ENCODE results near the gene CSH2.
"Not testable (repeated sequence)": the region's sequence is repeated elsewhere in the genome, so short reads cannot be mapped to it uniquely, and the experiment has no call there.

Gene CSH2

DNA sequence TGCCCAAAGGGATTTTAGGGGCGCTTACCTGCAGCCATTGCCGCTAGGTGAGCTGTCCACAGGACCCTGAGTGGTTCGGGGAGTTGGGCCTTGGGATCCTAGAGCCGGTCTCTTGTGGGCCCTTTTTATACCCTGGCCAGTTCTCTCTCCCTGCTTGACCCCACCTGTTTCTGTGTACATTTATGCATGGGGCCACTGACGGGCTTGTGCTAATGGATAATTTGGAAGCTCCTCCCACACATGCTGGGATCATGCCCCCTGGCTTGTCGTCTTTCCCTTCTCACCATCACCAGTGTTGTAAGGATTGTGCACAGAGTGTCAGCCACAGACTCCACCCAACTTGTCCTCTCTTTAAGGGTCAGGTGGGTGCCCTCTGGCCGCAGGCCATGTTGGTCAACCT, at the start of gene CSH2:
TSS of gene CSH2 (minus strand) at position 101 of the 400 bp plus-strand sequence. CDS start at position 38, 63 bp downstream.
- not testable (repeated sequence) for H4K20me1 ChIP-seq (ENCODE audit: control insufficient read depth, insufficient read depth, low read depth, low read length); H3K36me3 ChIP-seq (ENCODE audit: control insufficient read depth, low read length); H3K27me3 ChIP-seq (ENCODE audit: control insufficient read depth, low read length); H3K79me2 ChIP-seq (ENCODE audit: control insufficient read depth, low read length); H3K4me3 ChIP-seq (ENCODE audit: low read length); H3K9me2 ChIP-seq (replicated peaks; ENCODE audit: control insufficient read depth, low read length); H3F3A ChIP-seq (ENCODE audit: control insufficient read depth, insufficient read depth); H3K27ac ChIP-seq (ENCODE audit: low read depth, low read length); H3K4me2 ChIP-seq (ENCODE audit: low read length); H3K9me3 ChIP-seq (ENCODE audit: control insufficient read depth, insufficient read depth, low read length)
- H3K4me1 ChIP-seq (ENCODE audit: control insufficient read depth, low read length), result peaks cover 16% of the 10 kb centered on the region

GRCh38 chr17:63922402-63922801, 48.9 kb upstream of the CSH2 start:
- not testable (repeated sequence) for H3K9me2 ChIP-seq (replicated peaks; ENCODE audit: control insufficient read depth, low read length); H3K27me3 ChIP-seq (ENCODE audit: control insufficient read depth, low read length); H3K79me2 ChIP-seq (ENCODE audit: control insufficient read depth, low read length); H3K9me3 ChIP-seq (ENCODE audit: control insufficient read depth, insufficient read depth, low read length); H4K20me1 ChIP-seq (ENCODE audit: control insufficient read depth, insufficient read depth, low read depth, low read length)
- Histone ChIP-seq H3K4me3 (ENCODE audit: low read length) (peak overlapping the region; percentile 57), H3K36me3 (ENCODE audit: control insufficient read depth, low read length) (peaks cover 16% of the 10 kb centered on the region), H3K27ac (ENCODE audit: low read depth, low read length) (peak overlapping the region; percentile 86), H3K4me2 (ENCODE audit: low read length) (peak overlapping the region; percentile 73), H3F3A (ENCODE audit: control insufficient read depth, insufficient read depth) (peaks cover 28% of the 10 kb centered on the region), H3K4me1 (ENCODE audit: control insufficient read depth, low read length) (peaks cover 83% of the 10 kb centered on the region)

GRCh38 chr17:63920779-63921178, 47.3 kb upstream of the CSH2 start:
- not testable (repeated sequence) for H3K4me3 ChIP-seq (ENCODE audit: low read length); H4K20me1 ChIP-seq (ENCODE audit: control insufficient read depth, insufficient read depth, low read depth, low read length); H3K9me3 ChIP-seq (ENCODE audit: control insufficient read depth, insufficient read depth, low read length); H3K9me2 ChIP-seq (replicated peaks; ENCODE audit: control insufficient read depth, low read length); H3K79me2 ChIP-seq (ENCODE audit: control insufficient read depth, low read length); H3K36me3 ChIP-seq (ENCODE audit: control insufficient read depth, low read length); H3K27me3 ChIP-seq (ENCODE audit: control insufficient read depth, low read length); H3K27ac ChIP-seq (ENCODE audit: low read depth, low read length)
- Histone ChIP-seq H3F3A (ENCODE audit: control insufficient read depth, insufficient read depth) (peaks cover 14% of the 10 kb centered on the region), H3K4me2 (ENCODE audit: low read length) (peak overlapping the region; percentile 37; the same call in 1 of the 2 replicates), H3K4me1 (ENCODE audit: control insufficient read depth, low read length) (peaks cover 77% of the 10 kb centered on the region)

- Histone ChIP-seq H3K4me1 (ENCODE audit: control insufficient read depth, low read length) (peaks cover 76% of the 10 kb centered on the region), H3K4me2 (ENCODE audit: low read length) (0 out of 2 replicates have a peak overlapping the region, but pooled peaks have one; percentile 5)
- not testable (repeated sequence) for H3K4me3 ChIP-seq (ENCODE audit: low read length)
Observed at GRCh38 chr17:63920050-63920449, 46.6 kb upstream of the CSH2 start.

DNA sequence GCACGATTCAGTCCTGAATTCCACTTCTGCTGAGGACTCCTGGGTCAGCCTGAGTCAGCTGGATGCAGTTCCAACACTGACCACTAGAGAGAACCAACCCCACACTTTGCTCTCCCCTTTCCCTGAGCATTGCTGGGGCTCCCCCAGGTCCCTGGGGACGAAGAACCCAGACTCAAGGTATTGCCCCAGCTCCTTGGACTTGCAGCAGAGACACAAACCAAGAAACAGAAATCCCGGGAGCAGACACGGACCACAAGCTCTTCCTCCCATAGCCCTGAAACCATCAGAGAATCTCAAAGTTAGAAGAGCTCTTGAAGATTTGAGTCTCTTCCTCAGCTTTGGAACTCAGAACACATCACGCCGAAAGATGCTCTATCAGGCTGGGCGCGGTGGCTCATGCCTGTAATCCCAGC, 45.8 kb upstream of the CSH2 start:
- Histone ChIP-seq H3K9me2 (replicated peaks; ENCODE audit: control insufficient read depth, low read length) (no peaks in the 10 kb centered on the region), H3F3A (ENCODE audit: control insufficient read depth, insufficient read depth) (peaks cover 7% of the 10 kb centered on the region), H3K9me3 (ENCODE audit: control insufficient read depth, insufficient read depth, low read length) (no peaks in the 10 kb centered on the region), H3K4me3 (ENCODE audit: low read length) (no peak overlapping the region), H3K27ac (ENCODE audit: low read depth, low read length) (no peak overlapping the region), H3K4me1 (ENCODE audit: control insufficient read depth, low read length) (peaks cover 75% of the 10 kb centered on the region), H4K20me1 (ENCODE audit: control insufficient read depth, insufficient read depth, low read depth, low read length) (no peaks in the 10 kb centered on the region), H3K36me3 (ENCODE audit: control insufficient read depth, low read length) (no peaks in the 10 kb centered on the region), H3K79me2 (ENCODE audit: control insufficient read depth, low read length) (no peaks in the 10 kb centered on the region), H3K4me2 (ENCODE audit: low read length) (peak overlapping the region; percentile 51), H3K27me3 (ENCODE audit: control insufficient read depth, low read length) (no peaks in the 10 kb centered on the region)
- TF ChIP-seq, protein P1, sequence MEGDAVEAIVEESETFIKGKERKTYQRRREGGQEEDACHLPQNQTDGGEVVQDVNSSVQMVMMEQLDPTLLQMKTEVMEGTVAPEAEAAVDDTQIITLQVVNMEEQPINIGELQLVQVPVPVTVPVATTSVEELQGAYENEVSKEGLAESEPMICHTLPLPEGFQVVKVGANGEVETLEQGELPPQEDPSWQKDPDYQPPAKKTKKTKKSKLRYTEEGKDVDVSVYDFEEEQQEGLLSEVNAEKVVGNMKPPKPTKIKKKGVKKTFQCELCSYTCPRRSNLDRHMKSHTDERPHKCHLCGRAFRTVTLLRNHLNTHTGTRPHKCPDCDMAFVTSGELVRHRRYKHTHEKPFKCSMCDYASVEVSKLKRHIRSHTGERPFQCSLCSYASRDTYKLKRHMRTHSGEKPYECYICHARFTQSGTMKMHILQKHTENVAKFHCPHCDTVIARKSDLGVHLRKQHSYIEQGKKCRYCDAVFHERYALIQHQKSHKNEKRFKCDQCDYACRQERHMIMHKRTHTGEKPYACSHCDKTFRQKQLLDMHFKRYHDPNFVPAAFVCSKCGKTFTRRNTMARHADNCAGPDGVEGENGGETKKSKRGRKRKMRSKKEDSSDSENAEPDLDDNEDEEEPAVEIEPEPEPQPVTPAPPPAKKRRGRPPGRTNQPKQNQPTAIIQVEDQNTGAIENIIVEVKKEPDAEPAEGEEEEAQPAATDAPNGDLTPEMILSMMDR (IDR thresholded peaks at IDR 0.05; ENCODE audit: low read depth, low read length, poor library complexity, severe bottlenecking), result peak; percentile 87
- no peak for TF ChIP-seq EZH2phosphoT487 (IDR thresholded peaks at IDR 0.05; ENCODE audit: borderline replicate concordance, low read length)

More at GRCh38 chr17:63920050-63920449, 46.6 kb upstream of the CSH2 start:
- not testable (repeated sequence) for H3K36me3 ChIP-seq (ENCODE audit: control insufficient read depth, low read length); H3F3A ChIP-seq (ENCODE audit: control insufficient read depth, insufficient read depth); H4K20me1 ChIP-seq (ENCODE audit: control insufficient read depth, insufficient read depth, low read depth, low read length); H3K9me2 ChIP-seq (replicated peaks; ENCODE audit: control insufficient read depth, low read length); H3K79me2 ChIP-seq (ENCODE audit: control insufficient read depth, low read length); H3K27ac ChIP-seq (ENCODE audit: low read depth, low read length); H3K9me3 ChIP-seq (ENCODE audit: control insufficient read depth, insufficient read depth, low read length); H3K27me3 ChIP-seq (ENCODE audit: control insufficient read depth, low read length)

DNA sequence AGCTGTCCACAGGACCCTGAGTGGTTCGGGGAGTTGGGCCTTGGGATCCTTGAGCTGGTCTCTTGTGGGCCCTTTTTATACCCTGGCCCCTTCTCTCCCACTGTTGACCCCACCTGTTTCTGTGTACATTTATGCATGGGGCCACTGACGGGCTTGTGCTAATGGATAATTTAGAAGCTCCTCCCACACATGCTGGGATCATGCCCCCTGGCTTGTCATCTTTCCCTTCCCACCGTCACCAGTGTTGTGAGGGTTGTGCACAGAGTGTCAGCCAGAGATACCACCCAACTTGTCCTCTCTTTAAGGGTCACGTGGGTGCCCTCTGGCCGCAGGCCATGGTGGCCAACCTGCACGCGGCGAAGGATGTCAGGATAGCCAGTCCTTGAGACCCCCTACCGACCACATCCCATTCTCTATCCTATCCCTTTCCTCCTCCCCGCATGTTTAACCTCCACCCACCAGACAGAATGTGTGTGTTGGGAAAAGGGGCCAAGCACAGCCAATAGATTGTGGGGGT, 45.4 kb upstream of the CSH2 start, which contains the start of gene GH1:
TSS of gene GH1 (minus strand) at position 51 of the 517 bp plus-strand sequence. CDS start 63 bp downstream, outside the sequence.
- H3K4me3 ChIP-seq (ENCODE audit: low read length); H3K9me3 ChIP-seq (ENCODE audit: control insufficient read depth, insufficient read depth, low read length); H3K9me2 ChIP-seq (replicated peaks; ENCODE audit: control insufficient read depth, low read length); H3F3A ChIP-seq (ENCODE audit: control insufficient read depth, insufficient read depth); H4K20me1 ChIP-seq (ENCODE audit: control insufficient read depth, insufficient read depth, low read depth, low read length); H3K79me2 ChIP-seq (ENCODE audit: control insufficient read depth, low read length); H3K27me3 ChIP-seq (ENCODE audit: control insufficient read depth, low read length); H3K36me3 ChIP-seq (ENCODE audit: control insufficient read depth, low read length); H3K27ac ChIP-seq (ENCODE audit: low read depth, low read length): not testable (repeated sequence)
- H3K4me2 ChIP-seq (ENCODE audit: low read length), result peak within 1 kb of the TSS; percentile 51
- peaks cover 72% of the 10 kb centered on the region for H3K4me1 ChIP-seq (ENCODE audit: control insufficient read depth, low read length)
